Measurements from ENCODE around the gene KPNA5. TPM values are rescaled to one million over a fixed set of nuclear protein-coding genes. Genes with fewer than 3 reads are reported as not detected.
"Not testable (repeated sequence)": the region's sequence is repeated elsewhere in the genome, so short reads cannot be mapped to it uniquely, and the experiment has no call there.

The KPNA5 gene
- total and polyA plus RNA-seq, 10 donors, result 3.0 to 29.6 (median 17.2) TPM

DNA sequence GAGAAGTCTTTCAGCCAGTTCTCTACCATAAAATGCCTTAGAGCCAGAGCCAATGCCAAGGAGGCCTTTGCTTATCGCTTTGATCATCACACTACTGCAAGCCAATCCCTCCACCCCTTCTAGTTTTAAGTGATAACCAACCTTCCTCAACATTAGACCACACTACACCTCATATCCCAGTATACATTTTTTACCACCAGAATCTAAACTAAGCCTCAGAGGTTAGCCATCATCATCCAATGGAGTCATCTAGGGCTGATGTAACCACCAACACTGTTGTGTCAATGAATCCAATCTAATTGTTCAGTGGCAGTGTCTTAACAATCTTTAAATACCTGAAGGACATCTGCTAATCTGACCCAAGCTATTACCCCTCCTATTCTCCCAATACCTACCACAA is 18.8 kb upstream of the KPNA5 start:
- Histone ChIP-seq H3K4me3 (no peak overlapping the region), H3K27ac (no peak overlapping the region), H3K27me3 (replicated peaks in 1 of 7) (no peaks in the 10 kb centered on the region), H3K36me3 (peaks cover 0 to 54% (median 19%) of the 10 kb centered on the region in 6 donors), H3K4me1 (peaks cover 19 to 60% (median 42%) of the 10 kb centered on the region in 6 donors), H3K9me3 (no peaks in the 10 kb centered on the region)
- intact Hi-C loops (cut with DNase I; ENCODE audit: low total_unique reads), result no loop called here
- WGBS, 5 donors, result 95 to 100% (median 97%) methylated on average over 1 of the region's 1 CpG
- no peak for TF ChIP-seq POLR2A (IDR thresholded peaks at IDR 0.05)
- TF ChIP-seq, protein P1, sequence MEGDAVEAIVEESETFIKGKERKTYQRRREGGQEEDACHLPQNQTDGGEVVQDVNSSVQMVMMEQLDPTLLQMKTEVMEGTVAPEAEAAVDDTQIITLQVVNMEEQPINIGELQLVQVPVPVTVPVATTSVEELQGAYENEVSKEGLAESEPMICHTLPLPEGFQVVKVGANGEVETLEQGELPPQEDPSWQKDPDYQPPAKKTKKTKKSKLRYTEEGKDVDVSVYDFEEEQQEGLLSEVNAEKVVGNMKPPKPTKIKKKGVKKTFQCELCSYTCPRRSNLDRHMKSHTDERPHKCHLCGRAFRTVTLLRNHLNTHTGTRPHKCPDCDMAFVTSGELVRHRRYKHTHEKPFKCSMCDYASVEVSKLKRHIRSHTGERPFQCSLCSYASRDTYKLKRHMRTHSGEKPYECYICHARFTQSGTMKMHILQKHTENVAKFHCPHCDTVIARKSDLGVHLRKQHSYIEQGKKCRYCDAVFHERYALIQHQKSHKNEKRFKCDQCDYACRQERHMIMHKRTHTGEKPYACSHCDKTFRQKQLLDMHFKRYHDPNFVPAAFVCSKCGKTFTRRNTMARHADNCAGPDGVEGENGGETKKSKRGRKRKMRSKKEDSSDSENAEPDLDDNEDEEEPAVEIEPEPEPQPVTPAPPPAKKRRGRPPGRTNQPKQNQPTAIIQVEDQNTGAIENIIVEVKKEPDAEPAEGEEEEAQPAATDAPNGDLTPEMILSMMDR (IDR thresholded peaks at IDR 0.05 in 8 of 11, conservative IDR thresholded peaks at IDR 0.05 in 3 of 11), result no peak
- TF ChIP-seq POLR2AphosphoS5 (IDR thresholded peaks at IDR 0.05), result no peak
- DNase-seq, result no peak

DNA sequence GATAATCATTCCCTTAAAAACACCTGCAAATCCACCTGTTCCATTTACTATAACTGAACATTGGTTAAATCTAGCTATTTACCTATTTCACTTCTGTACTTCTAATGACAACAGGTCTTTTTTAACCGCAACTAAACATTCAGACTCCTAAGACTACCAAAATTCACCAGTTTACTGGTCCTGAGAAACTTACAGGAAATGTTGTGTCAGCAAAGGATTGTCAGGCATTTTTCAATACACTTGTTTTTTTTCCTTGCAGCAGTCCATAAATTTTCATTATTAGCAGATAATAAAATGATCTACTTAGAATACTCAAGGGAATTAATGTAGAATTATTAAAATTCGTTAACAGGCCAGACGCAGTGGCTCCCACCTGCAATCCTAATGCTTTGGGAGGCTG is 17.7 kb upstream of the KPNA5 start:
- Histone ChIP-seq H3K4me3 (no peak overlapping the region), H3K27me3 (replicated peaks in 1 of 7) (no peaks in the 10 kb centered on the region), H3K27ac (no peak overlapping the region), H3K36me3 (peaks cover 0 to 43% (median 9%) of the 10 kb centered on the region in 6 donors), H3K9me3 (no peaks in the 10 kb centered on the region), H3K4me1 (peaks cover 25 to 71% (median 52%) of the 10 kb centered on the region in 6 donors)
- intact Hi-C loops (cut with DNase I; ENCODE audit: low total_unique reads), result no loop called here
- TF ChIP-seq POLR2AphosphoS5 (IDR thresholded peaks at IDR 0.05), result no peak
- TF ChIP-seq, protein P1 (IDR thresholded peaks at IDR 0.05 in 8 of 11, conservative IDR thresholded peaks at IDR 0.05 in 3 of 11), result no peak
- no peak for TF ChIP-seq POLR2A (IDR thresholded peaks at IDR 0.05)
- 94 to 99% (median 96%) methylated on average over 3 of the region's 3 CpGs for WGBS, 5 donors
- no peak for DNase-seq

DNA sequence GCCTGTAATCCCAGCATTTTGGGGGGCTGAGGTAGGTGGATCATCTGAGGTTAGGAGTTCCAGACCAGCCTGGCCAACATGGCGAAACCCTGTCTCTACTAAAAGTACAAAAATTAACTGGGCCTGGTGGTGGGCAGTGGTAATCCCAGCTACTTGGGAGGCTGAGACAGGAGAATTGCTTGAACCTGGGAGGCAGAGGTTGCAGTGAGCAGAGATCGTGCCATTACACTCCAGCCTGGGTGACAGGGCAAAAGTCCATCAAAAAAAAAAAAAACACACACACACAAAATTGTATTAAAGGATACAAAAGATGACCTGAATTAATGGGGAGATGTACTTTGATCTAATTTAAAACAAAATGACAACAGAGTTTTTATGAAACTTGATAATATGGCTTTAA is 16.8 kb upstream of the KPNA5 start:
- intact Hi-C loops (cut with DNase I; ENCODE audit: low total_unique reads); H3K27me3 ChIP-seq (replicated peaks in 1 of 7); DNase-seq; H3K9me3 ChIP-seq; H3K4me3 ChIP-seq; H3K27ac ChIP-seq: not testable (repeated sequence)
- WGBS, 5 donors, result 93 to 100% (median 97%) methylated on average over 2 of the region's 2 CpGs
- peaks cover 25 to 72% (median 54%) of the 10 kb centered on the region in 6 donors for H3K4me1 ChIP-seq
- peaks cover 0 to 34% (median 5%) of the 10 kb centered on the region in 6 donors for H3K36me3 ChIP-seq

DNA sequence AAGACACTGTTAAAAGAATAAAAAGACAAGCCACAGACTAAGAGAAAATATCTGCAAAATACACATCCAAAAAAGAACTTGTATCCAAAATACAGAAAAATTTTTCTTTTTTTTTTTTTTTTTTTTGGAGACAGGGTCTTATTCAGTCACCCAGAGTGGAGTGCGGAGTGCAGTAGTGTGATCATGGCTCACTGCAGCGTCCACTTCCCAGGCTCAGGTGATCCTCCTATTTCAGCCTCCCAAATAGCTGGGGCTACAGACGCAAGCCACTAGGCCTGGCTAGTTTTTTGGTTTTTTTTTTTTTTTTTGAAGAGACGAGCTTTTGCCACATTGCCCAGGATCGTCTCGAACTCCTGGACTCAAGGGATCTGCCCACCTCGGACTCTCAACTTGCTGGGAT is 15.5 kb upstream of the KPNA5 start:
- Histone ChIP-seq H3K36me3 (peaks cover 0 to 22% (median 0%) of the 10 kb centered on the region in 6 donors), H3K4me3 (no peak overlapping the region), H3K27me3 (replicated peaks in 1 of 7) (no peaks in the 10 kb centered on the region), H3K9me3 (no peaks in the 10 kb centered on the region), H3K27ac (no peak overlapping the region), H3K4me1 (peaks cover 25 to 72% (median 54%) of the 10 kb centered on the region in 6 donors)
- no peak for DNase-seq
- intact Hi-C loops (cut with DNase I; ENCODE audit: low total_unique reads), result no loop called here
- TF ChIP-seq POLR2AphosphoS5 (IDR thresholded peaks at IDR 0.05) (no peak), POLR2A (IDR thresholded peaks at IDR 0.05) (no peak)
- TF ChIP-seq, protein P1 (IDR thresholded peaks at IDR 0.05 in 8 of 11, conservative IDR thresholded peaks at IDR 0.05 in 3 of 11), result no peak
- WGBS, 5 donors, result 86 to 96% (median 90%) methylated on average over 7 of the region's 7 CpGs

DNA sequence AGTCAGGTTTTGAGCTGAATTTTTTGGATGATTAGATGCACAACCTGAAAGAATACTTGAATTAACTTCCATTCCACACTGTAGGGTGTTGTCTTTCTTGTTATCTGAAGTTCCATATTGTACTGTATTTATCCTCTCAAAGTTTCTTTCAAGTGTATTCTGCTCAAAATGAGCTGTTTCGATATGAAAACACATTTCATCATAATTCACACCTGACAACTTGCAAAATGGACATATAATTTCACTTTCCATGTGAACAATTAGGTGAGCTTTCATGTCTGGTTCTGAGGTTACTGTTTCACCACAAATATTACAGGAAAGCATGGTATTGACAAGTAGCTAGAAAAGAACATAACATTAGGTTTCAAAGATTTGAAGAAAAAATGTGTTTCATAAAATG is 14.1 kb upstream of the KPNA5 start:
- intact Hi-C loops (cut with DNase I; ENCODE audit: low total_unique reads), result no loop called here
- WGBS, 5 donors, result 35 to 52% (median 43%) methylated on average over 1 of the region's 1 CpG
- TF ChIP-seq POLR2A (IDR thresholded peaks at IDR 0.05) (no peak), POLR2AphosphoS5 (IDR thresholded peaks at IDR 0.05) (no peak)
- TF ChIP-seq, protein P1 (IDR thresholded peaks at IDR 0.05 in 8 of 11, conservative IDR thresholded peaks at IDR 0.05 in 3 of 11), result no peak
- no peaks in the 10 kb centered on the region for H3K27me3 ChIP-seq (replicated peaks in 1 of 7)
- no peak overlapping the region for H3K27ac ChIP-seq
- peak overlapping the region in 1 of 8 donors; percentile 6 for H3K4me3 ChIP-seq
- no peak for DNase-seq
- no peaks in the 10 kb centered on the region for H3K9me3 ChIP-seq
- peaks cover 25 to 64% (median 51%) of the 10 kb centered on the region in 6 donors for H3K4me1 ChIP-seq
- peaks cover 0 to 9% (median 0%) of the 10 kb centered on the region in 6 donors for H3K36me3 ChIP-seq
